Osteocyte (in vitro differentiated cells): ENCODE measurements around the gene OR2Z1. TPM values are rescaled to one million over a fixed set of nuclear protein-coding genes. Genes with fewer than 3 reads are reported as not detected.
A peak's percentile ranks its signal among the peaks of the same experiment; 100 is the strongest.

Source experiments
- DNase-seq: peaks from one replicate; pipeline ENCODE4 v3.0.0; 2021; ENCODE audit warnings: mixed read lengths; ENCODE audit not compliant: unreplicated experiment; ENCODE audit errors: extremely low spot score
- H3K27ac Mint-ChIP-seq: one replicate; pipeline ENCODE4 v1.8.0; 2021; ENCODE audit warnings: mild to moderate bottlenecking, mixed read lengths; ENCODE audit not compliant: unreplicated experiment
- H3K27me3 Mint-ChIP-seq: one replicate; pipeline ENCODE4 v1.8.0; 2021; ENCODE audit warnings: mixed read lengths; ENCODE audit not compliant: unreplicated experiment
- H3K36me3 Mint-ChIP-seq: one replicate; pipeline ENCODE4 v1.8.0; 2021; ENCODE audit warnings: mixed read lengths; ENCODE audit not compliant: unreplicated experiment
- H3K4me1 Mint-ChIP-seq: one replicate; pipeline ENCODE4 v1.8.0; 2021; ENCODE audit warnings: mixed read lengths; ENCODE audit not compliant: unreplicated experiment
- H3K4me3 Mint-ChIP-seq: one replicate; pipeline ENCODE4 v1.8.0; 2021; ENCODE audit warnings: mild to moderate bottlenecking, moderate library complexity, mixed read lengths; ENCODE audit not compliant: unreplicated experiment
- H3K9me3 Mint-ChIP-seq: one replicate; pipeline ENCODE4 v1.8.0; 2021; ENCODE audit warnings: mixed read lengths; ENCODE audit not compliant: unreplicated experiment
- CTCF ChIP-seq: fragments of 200-600 bp; sonication (generic); IDR thresholded peaks from 2 replicates; pipeline ENCODE4 v1.5.0; 2021; ENCODE audit warnings: antibody characterized with exemption, mild to moderate bottlenecking, moderate library complexity
- total RNA-seq: library from RNA; stranded (reverse); gene quantifications from 2 replicates; pipeline ENCODE4 v1.2.1, GENCODE V29; 2021

The OR2Z1 gene
- total RNA-seq, 1 donor from 2014 or later: not detected

- Mint-ChIP-seq H3K36me3 (no peaks in the 10 kb centered on the region), H3K27me3 (peaks cover 2% of the 10 kb centered on the region), H3K9me3 (peaks cover 20% of the 10 kb centered on the region), H3K27ac (no peak overlapping the region), H3K4me3 (no peak overlapping the region), H3K4me1 (no peaks in the 10 kb centered on the region)
- peak; percentile 73 for DNase-seq
- TF ChIP-seq CTCF: no peak
Measured at GRCh38 chr19:8695911-8696310, 25.5 kb upstream of the OR2Z1 start.

- Mint-ChIP-seq H3K27me3 (peaks cover 2% of the 10 kb centered on the region), H3K4me3 (no peak overlapping the region), H3K4me1 (no peaks in the 10 kb centered on the region), H3K9me3 (peaks cover 20% of the 10 kb centered on the region), H3K36me3 (no peaks in the 10 kb centered on the region), H3K27ac (no peak overlapping the region)
- TF ChIP-seq CTCF: no peak
- no peak for DNase-seq
Measured at GRCh38 chr19:8696993-8697392, 24.4 kb upstream of the OR2Z1 start.

GRCh38 chr19:8697671-8698432 lies 23.6 kb upstream of the OR2Z1 start:
- no peak for TF ChIP-seq CTCF
- Mint-ChIP-seq H3K9me3 (peaks cover 20% of the 10 kb centered on the region), H3K4me3 (no peak overlapping the region), H3K27ac (no peak overlapping the region), H3K36me3 (no peaks in the 10 kb centered on the region), H3K27me3 (no peaks in the 10 kb centered on the region), H3K4me1 (no peaks in the 10 kb centered on the region)
- peak; percentile 86 for DNase-seq

- no peaks in the 10 kb centered on the region for H3K36me3 Mint-ChIP-seq
- no peak for TF ChIP-seq CTCF
- H3K4me1 Mint-ChIP-seq: no peaks in the 10 kb centered on the region
- H3K27me3 Mint-ChIP-seq: no peaks in the 10 kb centered on the region
- H3K4me3 Mint-ChIP-seq: no peak within 1 kb of the TSS
- DNase-seq: peak; percentile 84
- H3K27ac Mint-ChIP-seq: no peak within 1 kb of the TSS
- H3K9me3 Mint-ChIP-seq: peaks cover 20% of the 10 kb centered on the region
Measured at GRCh38 chr19:8698433-8699063, 22.9 kb upstream of the OR2Z1 start, which contains the start of gene ACTL9. Gene ACTL9 (minus strand): TSS chr19:8698795. CDS start chr19:8698701, 94 bp downstream.

- TF ChIP-seq CTCF: no peak
- no peak overlapping the region for H3K4me3 Mint-ChIP-seq
- peak; percentile 36 for DNase-seq
- no peaks in the 10 kb centered on the region for H3K27me3 Mint-ChIP-seq
- peaks cover 20% of the 10 kb centered on the region for H3K9me3 Mint-ChIP-seq
- H3K36me3 Mint-ChIP-seq: no peaks in the 10 kb centered on the region
- no peaks in the 10 kb centered on the region for H3K4me1 Mint-ChIP-seq
- no peak overlapping the region for H3K27ac Mint-ChIP-seq
Measured at GRCh38 chr19:8699908-8700307, 21.5 kb upstream of the OR2Z1 start.
